ENCODE results near the gene COA7.

- TF ChIP-seq CTCF (IDR thresholded peaks at IDR 0.05) (no peak), POLR2A (IDR thresholded peaks at IDR 0.05) (no peak)
Measured at GRCh38 chr1:52636721-52637695, 61.1 kb downstream of the COA7 start.
